HG02763 (cell line): ENCODE data around the gene ASB2.

Source experiments
- ATAC-seq: cut with Tn5 transposase; IDR thresholded peaks from one replicate; pipeline ENCODE4 v1.9.1; 2021; ENCODE audit warnings: mild to moderate bottlenecking, moderate library complexity; ENCODE audit not compliant: unreplicated experiment

The ASB2 gene

DNA sequence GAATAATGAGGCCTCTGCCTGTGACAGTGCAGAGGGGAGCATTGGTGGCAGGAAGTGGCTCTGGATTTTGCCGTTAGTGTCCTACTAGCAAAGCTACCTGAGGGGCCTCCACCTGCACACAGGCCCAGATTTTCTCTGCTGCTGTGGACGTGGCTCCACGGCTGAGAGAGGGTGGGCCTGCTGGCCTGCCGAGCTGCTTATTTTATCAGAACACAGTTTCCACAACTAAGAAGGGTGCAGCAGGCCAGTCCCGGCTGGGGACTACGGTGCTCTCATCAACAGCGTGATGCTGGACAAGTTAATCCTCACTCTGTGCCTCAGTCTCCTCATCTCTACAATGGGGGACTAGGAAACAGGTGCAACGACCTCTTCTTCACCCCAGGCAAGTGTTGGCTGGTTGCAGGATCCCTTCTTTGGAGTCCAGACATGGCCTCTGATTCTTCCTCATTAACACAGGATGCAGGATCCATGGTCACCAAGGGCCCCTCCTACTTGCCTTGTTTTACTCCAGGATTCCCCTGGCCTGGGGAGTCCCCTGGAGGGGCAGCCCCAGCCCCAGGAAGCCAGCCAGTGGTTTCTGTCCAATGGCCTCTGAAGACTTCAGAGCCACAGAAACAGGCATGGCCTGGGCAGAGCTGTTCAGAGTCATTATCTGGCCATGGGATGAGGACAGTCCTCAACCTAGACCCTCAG is 45.9 kb downstream of the ASB2 start:
- ATAC-seq, result no peak

DNA sequence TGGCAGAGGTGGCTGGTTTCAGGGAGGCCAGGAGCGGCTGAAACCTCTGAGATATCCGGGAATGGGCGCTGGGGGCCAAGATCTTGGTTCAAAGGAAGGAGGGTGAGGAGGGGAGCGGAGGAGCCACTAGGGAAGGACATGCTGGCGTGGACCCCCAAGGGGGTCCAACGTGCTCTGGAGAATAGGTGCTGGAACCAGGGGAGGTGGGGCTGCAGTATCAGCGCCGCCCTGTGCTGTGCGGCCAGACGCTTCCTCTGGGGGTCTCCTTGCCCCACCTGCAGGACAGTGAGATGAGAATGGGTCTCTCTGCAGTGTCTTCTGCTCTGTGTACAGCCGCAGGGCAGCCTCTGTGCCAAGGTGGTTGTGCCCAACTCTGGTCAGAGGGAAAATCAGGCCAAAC is 46.7 kb downstream of the ASB2 start:
- no peak for ATAC-seq

DNA sequence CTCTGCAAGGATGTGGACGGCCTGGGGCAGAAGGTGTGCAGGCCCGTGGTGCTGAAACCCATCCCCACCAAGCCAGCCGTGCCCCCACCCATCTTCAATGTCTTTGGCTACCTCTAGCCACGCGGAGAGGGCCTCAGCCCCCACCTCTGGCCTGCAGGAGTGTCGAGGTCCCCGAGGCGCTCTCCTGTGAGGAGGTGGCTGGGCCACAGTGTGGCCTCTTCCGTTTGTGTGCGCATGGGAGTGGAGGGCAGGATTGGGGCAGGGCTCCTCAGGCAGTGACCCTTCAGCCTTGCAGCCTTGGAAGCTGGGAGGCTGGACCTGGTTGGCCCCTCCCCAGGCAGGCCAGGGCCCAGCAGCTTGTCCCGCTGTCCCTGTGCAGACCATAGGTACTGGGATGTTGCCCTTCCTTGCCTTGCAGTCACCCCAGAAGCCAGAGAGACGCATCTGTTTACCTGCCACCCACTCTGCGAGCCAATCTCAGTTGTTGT is 47.3 kb downstream of the ASB2 start:
- ATAC-seq, result no peak

DNA sequence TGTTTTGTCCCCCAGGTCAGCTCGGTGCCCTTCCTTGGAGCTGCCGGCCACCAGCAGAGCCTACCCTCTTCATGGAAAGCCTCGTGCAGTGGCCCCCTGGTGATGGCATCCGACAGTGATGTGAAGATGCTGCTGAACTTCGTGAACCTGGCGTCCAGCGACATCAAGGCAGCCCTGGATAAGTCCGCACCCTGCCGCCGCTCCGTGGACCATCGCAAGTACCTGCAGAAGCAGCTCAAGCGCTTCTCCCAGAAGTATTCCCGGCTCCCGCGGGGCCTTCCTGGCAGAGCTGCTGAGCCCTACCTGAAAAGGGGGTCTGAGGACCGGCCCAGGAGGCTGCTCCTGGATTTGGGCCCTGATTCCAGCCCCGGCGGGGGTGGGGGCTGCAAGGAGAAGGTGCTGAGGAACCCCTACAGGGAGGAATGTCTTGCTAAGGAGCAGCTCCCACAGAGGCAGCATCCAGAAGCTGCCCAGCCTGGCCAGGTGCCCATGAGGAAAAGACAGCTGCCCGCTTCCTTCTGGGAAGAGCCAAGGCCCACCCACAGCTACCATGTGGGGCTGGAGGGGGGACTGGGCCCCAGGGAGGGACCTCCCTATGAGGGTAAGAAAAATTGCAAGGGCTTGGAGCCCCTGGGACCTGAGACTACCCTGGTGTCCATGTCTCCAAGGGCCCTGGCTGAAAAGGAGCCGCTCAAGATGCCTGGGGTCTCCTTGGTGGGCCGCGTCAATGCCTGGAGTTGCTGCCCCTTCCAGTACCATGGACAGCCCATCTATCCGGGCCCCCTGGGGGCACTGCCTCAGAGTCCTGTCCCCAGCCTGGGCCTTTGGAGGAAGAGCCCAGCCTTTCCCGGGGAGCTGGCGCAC is 48.0 kb downstream of the ASB2 start:
- ATAC-seq, result no peak

DNA sequence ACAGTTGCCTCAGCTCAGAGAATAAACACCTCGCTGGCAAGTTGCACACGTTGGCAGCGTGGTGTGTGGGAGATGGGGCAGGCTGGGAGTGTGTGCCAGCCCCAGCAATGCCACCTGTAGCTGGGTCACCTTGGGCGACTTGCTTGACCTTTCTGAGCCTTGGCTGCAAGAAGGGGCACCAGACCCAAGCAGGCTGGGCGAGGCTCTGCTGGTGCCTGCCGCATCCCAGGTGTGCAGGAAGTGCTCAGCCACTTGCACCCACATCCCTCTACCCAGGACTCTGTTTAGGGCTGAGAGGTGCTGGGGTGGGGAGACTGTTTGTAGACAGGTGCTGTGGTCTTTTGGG is 48.6 kb downstream of the ASB2 start:
- ATAC-seq, result no peak

DNA sequence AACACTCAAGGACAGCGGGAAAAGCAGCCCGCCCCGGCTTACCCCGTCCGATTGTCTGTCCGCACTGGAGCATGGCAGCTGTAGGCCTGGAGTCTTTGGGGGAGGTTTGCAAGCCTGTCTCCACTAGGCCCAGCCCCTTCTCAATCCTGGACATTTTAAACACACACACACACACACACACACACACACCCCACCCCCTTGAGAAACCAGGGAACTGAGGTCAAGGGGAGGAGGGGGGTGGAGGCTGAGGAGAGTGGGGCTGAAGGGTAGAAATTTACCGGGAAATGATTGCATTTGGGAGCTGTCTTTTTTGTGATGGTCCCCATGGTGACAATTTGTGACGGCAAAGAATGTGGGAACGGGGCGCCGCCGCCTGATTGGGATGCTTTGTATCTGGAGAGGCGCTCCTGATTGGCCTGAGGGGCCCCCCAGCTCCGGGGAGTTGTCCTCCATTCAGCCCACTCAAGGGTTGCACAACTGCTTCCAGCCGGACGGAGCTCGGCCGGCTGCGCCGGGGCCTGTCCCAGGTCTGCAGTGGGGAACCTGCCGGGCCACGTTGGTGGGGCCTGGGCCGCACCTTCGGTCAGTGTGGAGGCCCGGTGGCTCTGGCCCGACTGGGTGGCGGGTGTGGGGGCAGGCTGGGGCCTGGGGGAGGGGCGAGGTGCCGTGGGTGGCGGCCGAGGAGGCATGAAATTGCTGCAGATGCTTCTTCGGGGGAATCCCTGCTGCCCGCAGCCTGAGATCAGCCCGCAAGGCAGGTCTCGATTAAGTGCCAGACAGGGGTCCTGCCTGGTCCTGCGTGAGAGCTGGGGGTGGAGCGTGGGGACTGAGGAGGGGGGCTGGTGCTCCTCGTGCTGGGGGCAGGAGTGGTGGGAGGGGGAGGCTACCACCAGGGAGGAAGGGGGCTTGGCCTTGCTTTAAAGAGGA is 49.2 kb downstream of the ASB2 start, which contains the start of gene FAM181A:
FAM181A (plus strand) TSS at position 472 of the 927 bp plus-strand sequence. CDS start 942 bp downstream, outside the sequence.
- no peak for ATAC-seq

DNA sequence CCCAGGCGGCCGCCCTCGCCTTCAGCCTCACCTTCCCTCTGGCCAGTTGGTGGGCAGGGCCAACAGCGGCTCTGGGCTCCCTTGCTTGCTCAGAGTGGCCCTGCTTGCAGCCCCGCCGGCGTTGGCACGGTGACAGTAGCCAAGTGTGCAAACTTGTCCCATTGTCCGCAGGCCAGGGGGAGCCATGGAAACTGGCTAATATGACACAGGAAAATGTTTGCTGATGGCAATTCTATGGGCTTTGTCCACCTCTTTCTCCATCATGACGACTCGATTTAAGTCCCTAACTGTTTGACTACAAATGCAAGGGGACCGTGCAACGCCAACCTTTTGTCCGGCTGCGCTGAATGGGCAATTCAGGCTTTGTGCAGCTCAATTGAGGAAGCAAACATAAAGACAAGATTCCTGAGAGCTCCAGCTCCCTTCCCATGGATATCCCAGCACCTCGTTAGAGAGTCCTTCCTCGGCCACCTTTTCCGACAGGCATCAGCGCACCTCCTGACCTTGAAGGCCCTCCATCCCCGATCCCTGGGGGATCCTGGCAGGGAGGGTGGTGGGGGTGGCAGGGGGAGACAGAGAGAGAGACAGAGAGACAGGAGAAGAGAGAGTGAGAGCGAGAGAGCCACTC is 50.0 kb downstream of the ASB2 start:
- no peak for ATAC-seq

DNA sequence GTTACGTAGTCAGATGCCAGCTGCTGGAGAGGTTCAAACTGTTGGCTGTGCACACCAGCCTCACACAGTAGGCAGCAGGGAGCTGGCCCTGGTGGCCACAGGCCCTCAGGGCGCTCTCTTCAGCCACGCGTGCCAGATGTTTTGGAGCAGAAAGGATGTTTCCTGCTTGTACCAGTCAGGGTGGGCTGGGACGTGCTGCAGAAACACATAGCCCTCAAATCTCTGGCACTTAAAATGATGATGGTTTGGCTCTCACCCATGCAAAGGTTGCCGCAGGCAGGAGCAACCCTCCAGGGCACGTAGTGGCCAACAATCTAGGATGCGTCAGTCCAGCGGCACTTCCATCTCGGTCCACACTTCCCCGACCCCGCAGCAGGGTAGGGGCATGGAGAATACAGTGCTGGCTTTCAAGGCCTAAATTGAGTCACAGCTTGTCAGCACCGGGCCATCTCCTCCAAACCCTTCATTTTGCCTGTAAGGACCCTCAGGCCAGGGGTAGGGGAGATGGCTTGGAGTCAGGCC is 50.9 kb downstream of the ASB2 start:
- ATAC-seq, result no peak

DNA sequence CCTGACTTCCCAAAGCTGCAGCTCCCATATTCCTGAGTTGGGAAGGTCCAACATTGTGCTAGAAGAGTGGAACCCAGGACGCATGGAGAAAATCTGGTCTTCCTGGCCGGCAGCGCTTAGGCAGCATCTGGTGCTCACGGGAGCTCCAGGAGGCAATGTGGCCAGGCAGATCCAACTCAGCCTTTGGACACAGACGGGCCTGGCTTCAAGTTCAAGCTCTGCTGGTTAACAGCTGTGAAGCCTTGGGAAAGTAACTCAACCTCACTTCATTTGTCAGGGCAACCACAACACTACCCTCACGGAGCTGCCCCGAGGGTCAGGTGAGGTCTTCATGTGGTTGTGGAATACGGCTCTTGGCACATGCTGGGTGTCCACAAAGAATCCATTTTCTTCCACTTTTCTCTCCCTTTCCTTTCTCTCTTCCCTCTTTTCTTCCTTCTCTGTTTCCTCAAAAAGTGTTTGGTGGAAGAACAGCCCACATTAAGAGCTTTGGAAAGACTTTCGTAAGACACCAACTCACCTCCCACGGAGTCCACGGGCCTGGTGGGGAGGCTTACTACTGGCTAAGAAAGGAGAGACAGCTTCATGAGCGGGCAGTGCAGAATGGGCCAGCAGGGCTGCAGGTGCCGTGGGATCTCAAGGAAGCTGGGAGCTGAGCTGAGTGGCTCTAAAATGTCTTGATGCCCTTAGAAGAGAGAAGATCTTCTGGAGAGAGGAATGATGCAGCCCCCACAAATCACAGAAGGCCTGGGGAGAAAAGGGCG is 51.6 kb downstream of the ASB2 start:
- ATAC-seq, result no peak

DNA sequence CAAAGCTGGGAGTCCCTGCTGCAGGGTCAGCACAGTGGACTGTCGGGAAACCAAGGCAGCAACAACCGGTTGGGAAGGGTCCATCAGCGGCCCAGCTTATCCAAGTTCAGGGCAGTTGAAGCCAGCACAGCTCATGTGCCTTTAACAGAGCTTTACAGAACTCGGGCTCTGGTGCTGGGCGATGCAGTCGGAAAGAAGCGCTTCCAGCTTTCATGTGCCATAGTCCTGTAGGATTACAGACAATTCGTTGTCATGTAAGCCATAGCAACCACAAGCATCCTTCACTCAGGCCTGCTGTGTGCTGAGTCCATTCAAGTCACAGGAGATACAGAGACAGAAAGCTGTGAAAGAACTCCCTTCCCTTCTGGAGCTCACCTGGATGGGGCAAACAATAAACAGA is 52.7 kb downstream of the ASB2 start:
- ATAC-seq, result no peak

DNA sequence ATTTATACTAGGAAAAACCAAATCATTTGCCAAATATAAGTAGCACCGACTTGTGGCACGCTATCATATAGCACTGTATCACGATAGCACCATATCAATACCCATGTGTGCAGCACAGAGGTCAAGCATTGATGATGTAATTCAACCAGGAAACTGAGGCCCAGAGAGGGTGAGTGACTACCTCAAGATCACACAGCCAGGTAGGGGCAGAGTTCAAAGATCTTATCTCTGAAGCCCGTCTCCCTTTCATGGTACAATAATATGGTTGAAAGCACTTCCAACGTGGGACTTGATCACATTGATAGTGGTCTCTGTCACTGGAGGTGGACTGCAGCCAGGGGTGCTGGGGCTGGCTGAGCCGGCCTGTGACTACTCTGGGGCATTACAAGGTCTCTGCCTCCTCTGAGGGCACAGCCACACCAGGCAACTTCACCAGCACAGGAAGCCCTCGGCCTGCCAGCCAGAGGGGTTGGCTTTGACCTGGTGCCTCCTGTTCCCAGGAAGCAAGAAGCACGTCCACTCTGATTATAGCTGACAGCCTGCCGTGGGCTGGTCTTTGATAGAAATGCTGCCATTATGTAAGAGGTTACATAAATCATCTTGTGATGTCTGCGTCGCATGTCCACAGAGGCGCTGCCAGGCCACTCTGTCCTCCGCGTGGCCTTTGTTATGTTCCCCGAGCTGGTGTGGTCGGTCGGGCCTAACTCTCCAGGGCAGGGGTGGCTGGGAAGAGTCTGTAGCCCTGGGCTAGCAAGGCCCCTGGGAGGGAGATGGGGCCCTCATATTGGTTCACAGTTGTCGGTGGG is 55.2 kb downstream of the ASB2 start:
- ATAC-seq, result no peak

DNA sequence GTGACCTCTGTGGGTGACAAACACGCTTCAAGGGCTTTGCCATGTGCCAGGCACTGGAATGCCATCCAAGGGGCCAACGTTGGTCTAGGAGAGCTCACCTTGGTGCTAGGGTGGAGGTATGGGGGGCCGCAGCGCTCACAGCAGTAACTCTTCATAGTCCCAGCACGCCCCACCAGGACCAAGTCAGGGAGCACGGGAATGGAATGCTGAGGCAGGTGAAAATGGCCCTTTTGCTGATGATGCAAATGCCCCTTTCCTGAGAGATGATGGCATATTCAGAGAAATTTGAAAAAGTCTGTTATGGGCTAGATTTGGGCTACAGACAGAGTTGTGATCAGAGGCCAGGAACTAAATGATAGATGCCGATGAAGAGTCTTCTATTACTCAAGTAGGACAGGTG is 59.2 kb downstream of the ASB2 start:
- ATAC-seq, result no peak

DNA sequence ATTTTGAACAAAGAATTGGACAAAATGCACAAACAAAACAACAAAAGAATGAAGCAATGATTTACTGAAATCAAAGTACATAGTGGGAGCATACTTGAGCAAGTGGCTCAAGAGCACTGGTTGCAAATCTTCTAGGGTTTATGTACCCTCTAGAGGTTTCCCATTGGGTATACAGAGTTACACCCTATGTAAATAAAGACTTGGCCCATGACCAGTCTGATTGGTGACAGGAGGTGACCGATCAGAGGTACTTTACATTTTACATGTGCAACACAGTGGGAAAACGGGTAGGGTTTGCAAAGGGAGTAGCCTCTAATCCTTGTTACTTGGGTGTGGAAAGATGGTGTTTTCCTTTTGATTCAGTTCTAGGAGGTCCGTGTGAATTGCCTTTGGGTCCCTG is 59.9 kb downstream of the ASB2 start:
- ATAC-seq, result no peak

DNA sequence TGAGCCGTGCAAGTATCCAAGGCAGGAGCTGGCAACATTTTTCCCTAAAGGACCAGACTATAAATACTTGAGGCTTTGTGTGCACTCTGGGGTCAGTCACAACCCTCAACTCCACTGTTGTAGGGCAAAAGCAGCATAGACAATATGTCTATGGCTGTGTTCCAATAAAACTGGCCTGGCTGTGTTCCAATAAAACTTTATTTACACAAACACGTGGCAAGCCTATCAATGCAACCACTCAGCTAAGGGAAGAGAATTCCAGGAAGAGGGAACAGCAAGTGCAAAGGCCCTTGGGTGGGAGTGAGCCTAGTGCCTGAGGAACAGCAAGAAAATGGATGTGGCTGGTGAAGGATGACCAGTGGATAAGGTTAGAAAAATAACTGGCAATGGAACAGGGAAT is 60.6 kb downstream of the ASB2 start:
- ATAC-seq, result no peak

DNA sequence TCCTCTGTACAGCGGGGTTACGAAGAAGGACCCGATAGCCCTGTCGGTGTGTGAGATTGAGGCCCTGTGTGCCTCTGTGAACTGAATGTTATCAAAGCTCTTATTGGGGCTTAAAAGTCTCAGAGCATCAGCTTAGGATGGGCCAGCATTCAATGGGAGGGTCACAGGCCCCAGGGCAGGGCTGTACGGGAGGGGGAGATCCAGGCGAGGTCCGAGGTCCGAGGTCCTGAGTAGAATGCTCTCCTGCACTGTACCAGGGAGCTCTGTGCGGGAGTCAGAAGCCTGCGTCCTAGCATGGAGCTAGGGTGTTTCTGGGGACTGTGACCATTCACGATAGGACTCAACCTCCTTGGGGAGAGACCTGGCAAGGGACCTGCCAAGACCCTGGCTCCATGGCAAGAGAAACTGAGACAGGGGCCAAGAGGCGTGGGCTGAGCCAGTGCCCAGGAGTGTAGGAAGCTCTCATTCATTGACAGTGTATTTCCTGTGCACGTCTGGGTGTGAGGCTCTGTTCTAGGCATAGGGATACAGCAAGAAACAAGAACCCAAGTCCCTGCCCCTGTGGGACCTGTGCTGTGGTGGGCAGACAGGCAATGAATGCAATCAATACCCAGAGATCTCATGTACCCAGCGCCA is 61.2 kb downstream of the ASB2 start:
- no peak for ATAC-seq

DNA sequence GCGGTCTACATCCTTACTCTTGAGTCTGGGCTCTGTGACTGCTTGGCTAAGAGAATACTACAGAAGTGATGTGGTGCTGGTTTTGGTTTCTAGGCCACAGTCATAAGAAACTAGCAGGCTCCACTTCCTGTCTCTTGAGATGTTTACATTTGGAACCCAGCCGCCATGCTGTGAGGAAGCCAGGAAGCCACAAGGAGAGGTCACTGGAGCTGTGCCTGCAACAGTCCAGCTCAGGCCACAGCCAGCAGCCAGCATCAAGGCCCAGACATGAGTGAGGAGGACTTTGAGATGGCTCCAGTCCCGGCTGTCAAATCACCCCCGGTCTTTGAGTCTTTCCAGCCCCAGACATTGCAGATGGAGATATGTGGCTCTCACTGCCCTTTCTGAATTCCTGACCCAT is 62.1 kb downstream of the ASB2 start:
- no peak for ATAC-seq

DNA sequence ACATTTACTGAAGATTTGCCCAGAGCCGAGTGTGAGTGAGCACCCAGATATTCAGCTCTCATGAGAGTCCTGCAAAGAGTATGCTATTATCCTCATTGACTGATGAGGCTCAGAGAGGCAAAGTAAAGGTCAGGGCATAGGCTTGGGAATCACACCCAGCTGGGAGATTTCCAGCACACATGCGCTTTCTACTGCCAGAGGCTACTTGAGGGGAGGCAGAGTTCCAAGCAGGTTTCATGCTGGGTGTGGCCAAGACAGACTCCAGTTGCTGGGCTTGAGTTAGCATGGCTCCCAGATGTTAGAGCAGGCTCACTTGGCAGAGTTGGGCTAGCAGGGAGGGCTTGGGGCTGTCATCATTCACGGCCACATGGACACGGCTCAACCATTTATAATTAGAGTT is 63.6 kb downstream of the ASB2 start:
- no peak for ATAC-seq

DNA sequence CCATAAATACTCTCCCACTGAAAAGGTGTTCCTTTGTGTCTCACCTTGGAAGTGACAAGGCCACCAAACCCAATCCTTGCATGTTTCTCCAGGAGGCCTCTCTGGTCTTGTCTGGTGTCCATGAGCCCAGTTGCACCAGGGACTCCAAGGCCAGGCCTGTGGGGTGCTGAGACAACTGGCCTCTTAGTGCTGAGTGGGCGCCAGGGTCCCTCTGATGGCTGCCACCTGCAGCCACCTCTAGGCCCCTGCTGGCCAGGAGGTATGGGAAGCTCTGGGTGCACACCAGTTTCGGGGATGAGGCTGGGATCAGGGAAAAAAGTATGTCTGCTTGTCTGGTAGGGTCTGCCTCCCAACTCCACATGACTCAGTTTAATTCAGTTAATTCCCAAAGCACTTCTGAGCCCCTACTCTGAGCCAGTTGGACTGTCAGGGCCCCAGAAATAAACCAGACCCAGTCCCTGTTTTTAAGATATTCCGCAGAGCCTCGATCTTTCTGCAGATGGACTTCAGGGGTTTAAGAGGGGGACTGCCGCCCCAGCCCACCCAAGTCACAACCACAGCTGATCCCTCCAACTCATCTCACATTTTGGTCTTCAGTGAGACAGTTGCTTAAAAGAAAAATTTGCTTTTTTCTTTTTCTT is 64.3 kb downstream of the ASB2 start:
- no peak for ATAC-seq
